Measurements from ENCODE around the gene CXorf38. TPM values are rescaled to one million over a fixed set of nuclear protein-coding genes. Genes with fewer than 3 reads are reported as not detected.

Gene CXorf38
- total RNA-seq, 1 experiment from 2014 or later, result 10.5 TPM

- Mint-ChIP-seq H3K27me3 (ENCODE audit: low read depth) (no peaks in the 10 kb centered on the region), H3K9me3 (peaks cover 55 to 62% of the 10 kb centered on the region in 2 experiments), H3K36me3 (ENCODE audit: insufficient read depth in 1 of 3, low read depth in 3 of 3) (peaks cover 54 to 90% (median 76%) of the 10 kb centered on the region in 3 experiments), H3K4me3 (no peak overlapping the region), H3K4me1 (peaks cover 2 to 5% of the 10 kb centered on the region in 2 experiments; a peak in 2 of 4 replicates), H3K27ac (0 out of 7 replicates have a peak overlapping the region, but pooled peaks of 1 of the 3 experiments have one; percentile 63)
- Histone ChIP-seq H3K4me1 (ENCODE audit: insufficient read depth, low read length) (no peaks in the 10 kb centered on the region; the same call in 1 of the 2 replicates), H3K18ac (ENCODE audit: insufficient read length, low read depth, low read length) (no peak overlapping the region), H2AFZ (ENCODE audit: low read length) (no peak overlapping the region), H3K79me1 (ENCODE audit: insufficient read depth, low read depth, low read length, poor library complexity, severe bottlenecking) (no peaks in the 10 kb centered on the region), H3K56ac (ENCODE audit: insufficient read length, low read depth, low read length) (no peak overlapping the region), H4K20me1 (ENCODE audit: control insufficient read depth, insufficient read depth, insufficient read length) (no peaks in the 10 kb centered on the region), H3K79me2 (ENCODE audit: insufficient read depth, low read length) (no peaks in the 10 kb centered on the region), H2BK5ac (ENCODE audit: insufficient read length, low read length) (no peak overlapping the region), H2BK120ac (ENCODE audit: low read depth, low read length, poor library complexity, severe bottlenecking) (no peak overlapping the region), H3K9me3 (ENCODE audit: control insufficient read depth, low read depth, low read length) (no peaks in the 10 kb centered on the region), H2BK12ac (ENCODE audit: insufficient read length, low read depth, low read length) (no peak overlapping the region), H4K5ac (ENCODE audit: insufficient read length, low read depth, low read length) (no peak overlapping the region), H3K23me2 (ENCODE audit: insufficient read length, low read depth, low read length, poor library complexity, severe bottlenecking) (no peaks in the 10 kb centered on the region), H3K4ac (ENCODE audit: low read depth, low read length) (no peak overlapping the region), H3K23ac (ENCODE audit: insufficient read length, low read depth, low read length) (no peak overlapping the region), H2BK20ac (ENCODE audit: low read depth, low read length, poor library complexity, severe bottlenecking) (no peak overlapping the region), H4K8ac (replicated peaks; ENCODE audit: insufficient read length, low read depth, low read length) (no peak overlapping the region), H2BK15ac (ENCODE audit: low read depth, low read length) (no peak overlapping the region), H4K91ac (ENCODE audit: insufficient read length, low read depth, low read length) (no peak overlapping the region), H3K27ac (ENCODE audit: insufficient read length, low read depth, low read length) (no peak overlapping the region), H2AK5ac (ENCODE audit: insufficient read length, low read length) (no peak overlapping the region), H3K9ac (ENCODE audit: extremely low read depth, insufficient read length, low read length) (no peak overlapping the region), H3T11ph (ENCODE audit: low read length) (no peak overlapping the region), H3K14ac (ENCODE audit: insufficient read depth, low read length) (no peak overlapping the region), H3K4me2 (ENCODE audit: insufficient read depth, insufficient read length, low read length) (no peak overlapping the region), H3K27me3 (ENCODE audit: insufficient read depth, low read length) (no peaks in the 10 kb centered on the region)
- no CpG with 5 or more reads among the region's 6 CpGs for WGBS (ENCODE audit: extremely low coverage, insufficient read length, low lambda C conversion rate)
- DNase-seq, result peak; percentile 75
- TF ChIP-seq CTCF (conservative IDR thresholded peaks at IDR 0.05), result peak; percentile 54
Measured at GRCh38 chrX:40663880-40664630, 16.7 kb upstream of the CXorf38 start.
